Stimulated activated CD4-positive, alpha-beta T cell treated with anti-CD3 and anti-CD28 coated beads, Interleukin-15, amount 100 ng/mL, for 1 hour (primary cell): Measurements from ENCODE around the gene SNX22.

Experiments used
- DNase-seq, 2 donors: peaks; one replicate each; pipeline ENCODE4 v3.0.0-alpha.2; 2020; ENCODE audit warnings: low read depth in 1 of 2, low spot score in 1 of 2

Gene SNX22

GRCh38 chr15:64193971-64194370 lies 42.4 kb downstream of the SNX22 start:
- no peak for DNase-seq

- no peak for DNase-seq
Observed at GRCh38 chr15:64197425-64197824, 45.9 kb downstream of the SNX22 start.

DNA sequence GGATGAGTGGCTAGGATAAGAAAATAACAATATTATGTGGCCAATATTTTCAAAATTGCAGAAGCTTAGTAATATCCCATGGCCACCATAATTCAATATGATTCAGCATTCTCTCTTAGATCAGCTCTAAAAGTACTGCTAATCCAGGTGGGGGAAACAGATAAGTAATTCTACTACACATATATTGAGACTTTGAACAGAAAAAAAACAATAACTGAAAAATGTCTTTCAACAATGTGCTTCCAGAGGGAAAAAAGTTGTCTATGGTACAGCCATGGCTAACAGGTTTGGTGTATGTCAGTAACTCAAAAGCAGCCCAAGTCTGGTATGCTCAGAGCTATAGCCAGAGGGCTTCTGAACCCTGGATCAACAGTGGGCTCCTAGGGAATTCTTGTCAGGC lies 53.7 kb downstream of the SNX22 start:
- no peak for DNase-seq
